Measurements from ENCODE around the gene MYO3B.

Gene MYO3B

DNA sequence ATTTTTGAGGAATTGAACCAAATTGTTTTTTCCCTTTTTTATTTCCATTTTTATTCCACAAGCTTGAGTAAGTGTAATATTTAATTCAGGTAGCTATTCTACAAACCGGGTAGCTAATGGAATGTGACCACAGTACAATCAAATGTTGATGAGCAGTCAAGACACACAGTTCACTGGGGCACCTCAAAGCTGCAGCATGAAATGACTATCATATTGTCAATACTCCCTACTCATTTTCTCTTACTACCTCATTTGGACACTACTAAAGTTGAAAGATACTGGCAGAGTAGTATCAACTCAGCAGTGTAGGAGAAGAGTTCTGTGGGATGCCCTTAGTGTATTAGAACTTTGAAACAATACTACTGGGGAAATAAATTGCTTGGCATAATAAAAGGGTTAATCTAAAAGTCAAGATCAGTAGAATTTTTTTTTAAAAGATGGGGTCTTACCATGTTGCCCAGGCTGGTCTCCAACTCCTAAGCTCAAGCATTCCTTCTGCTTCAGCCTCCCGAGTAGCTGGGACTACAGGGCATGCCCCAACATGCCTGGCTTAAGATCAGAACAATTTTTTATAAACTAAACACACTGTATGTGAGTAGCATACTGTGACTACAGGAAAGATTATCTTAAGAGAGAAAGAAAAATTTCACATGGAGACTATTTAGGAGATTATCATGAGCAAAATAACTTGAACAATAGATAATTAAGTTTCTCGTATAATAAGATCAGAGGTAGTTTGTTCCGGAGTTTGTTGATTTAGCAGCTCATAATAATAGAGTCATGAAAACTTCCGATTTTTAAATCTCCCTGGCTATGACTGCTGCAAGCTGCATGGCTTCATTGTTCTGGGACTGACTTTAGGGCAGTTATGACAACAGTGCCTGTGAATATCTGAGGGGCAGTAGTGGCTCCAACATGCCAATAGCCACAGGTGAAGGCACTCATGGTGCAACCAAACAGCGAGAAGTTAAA, 43.7 kb downstream of the MYO3B start:
- TF ChIP-seq, protein P1, sequence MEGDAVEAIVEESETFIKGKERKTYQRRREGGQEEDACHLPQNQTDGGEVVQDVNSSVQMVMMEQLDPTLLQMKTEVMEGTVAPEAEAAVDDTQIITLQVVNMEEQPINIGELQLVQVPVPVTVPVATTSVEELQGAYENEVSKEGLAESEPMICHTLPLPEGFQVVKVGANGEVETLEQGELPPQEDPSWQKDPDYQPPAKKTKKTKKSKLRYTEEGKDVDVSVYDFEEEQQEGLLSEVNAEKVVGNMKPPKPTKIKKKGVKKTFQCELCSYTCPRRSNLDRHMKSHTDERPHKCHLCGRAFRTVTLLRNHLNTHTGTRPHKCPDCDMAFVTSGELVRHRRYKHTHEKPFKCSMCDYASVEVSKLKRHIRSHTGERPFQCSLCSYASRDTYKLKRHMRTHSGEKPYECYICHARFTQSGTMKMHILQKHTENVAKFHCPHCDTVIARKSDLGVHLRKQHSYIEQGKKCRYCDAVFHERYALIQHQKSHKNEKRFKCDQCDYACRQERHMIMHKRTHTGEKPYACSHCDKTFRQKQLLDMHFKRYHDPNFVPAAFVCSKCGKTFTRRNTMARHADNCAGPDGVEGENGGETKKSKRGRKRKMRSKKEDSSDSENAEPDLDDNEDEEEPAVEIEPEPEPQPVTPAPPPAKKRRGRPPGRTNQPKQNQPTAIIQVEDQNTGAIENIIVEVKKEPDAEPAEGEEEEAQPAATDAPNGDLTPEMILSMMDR (IDR thresholded peaks at IDR 0.05; ENCODE audit: low read depth, low read length) = no peak
- peak; percentile 39 to 56 for DNase-seq (ENCODE audit: low read depth in 2 of 2)
- H3K4me3 ChIP-seq (replicated peaks in 1 of 2; ENCODE audit: low read depth in 2 of 2, low read length in 2 of 2) = no peak overlapping the region

DNA sequence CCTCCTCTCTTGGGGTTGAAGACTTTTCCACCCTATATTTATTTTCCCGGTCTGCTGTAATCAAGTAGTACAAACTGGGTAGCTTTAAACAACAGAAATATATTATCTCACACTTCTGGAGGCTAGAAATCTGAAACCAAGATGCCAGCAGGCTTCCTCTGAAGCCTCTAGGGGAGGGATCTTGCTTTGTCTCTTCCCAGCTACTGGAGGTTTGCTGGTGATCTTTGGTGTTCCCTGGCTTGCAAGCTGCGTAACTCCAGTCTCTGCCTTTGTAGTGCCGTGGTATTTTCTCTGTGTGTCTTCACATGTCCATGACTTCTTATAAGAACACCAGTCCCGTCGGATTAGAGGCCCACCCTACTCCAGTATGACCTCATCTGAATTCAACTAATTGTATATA, 44.4 kb downstream of the MYO3B start:
- TF ChIP-seq, protein P1 (IDR thresholded peaks at IDR 0.05; ENCODE audit: low read depth, low read length) = no peak
- no peak overlapping the region for H3K4me3 ChIP-seq (replicated peaks in 1 of 2; ENCODE audit: low read depth in 2 of 2, low read length in 2 of 2)
- peak in 1 of 2 donors; percentile 5 for DNase-seq (ENCODE audit: low read depth in 2 of 2)

DNA sequence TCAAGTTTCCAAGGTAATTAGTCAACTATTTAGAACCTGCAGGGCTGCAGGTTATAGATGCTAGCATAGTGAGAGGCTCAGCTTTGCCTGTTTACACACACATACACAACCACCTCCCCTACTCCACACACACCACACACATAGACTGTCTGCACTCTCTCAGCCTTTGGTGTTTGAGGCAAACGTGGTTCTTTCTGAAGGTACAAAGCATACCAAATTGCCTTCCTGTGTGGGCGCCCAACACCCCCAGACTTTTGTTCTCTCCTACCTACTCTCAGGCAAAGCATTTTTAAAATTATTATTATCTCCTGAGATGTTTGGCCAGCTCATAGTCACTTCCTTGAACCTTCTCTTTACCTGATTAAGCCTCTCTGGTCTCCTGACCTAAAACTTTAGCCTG, 44.9 kb downstream of the MYO3B start:
- no peak for DNase-seq (ENCODE audit: low read depth in 2 of 2)
- TF ChIP-seq, protein P1 (IDR thresholded peaks at IDR 0.05; ENCODE audit: low read depth, low read length) = no peak
- H3K4me3 ChIP-seq (replicated peaks in 1 of 2; ENCODE audit: low read depth in 2 of 2, low read length in 2 of 2) = no peak overlapping the region

DNA sequence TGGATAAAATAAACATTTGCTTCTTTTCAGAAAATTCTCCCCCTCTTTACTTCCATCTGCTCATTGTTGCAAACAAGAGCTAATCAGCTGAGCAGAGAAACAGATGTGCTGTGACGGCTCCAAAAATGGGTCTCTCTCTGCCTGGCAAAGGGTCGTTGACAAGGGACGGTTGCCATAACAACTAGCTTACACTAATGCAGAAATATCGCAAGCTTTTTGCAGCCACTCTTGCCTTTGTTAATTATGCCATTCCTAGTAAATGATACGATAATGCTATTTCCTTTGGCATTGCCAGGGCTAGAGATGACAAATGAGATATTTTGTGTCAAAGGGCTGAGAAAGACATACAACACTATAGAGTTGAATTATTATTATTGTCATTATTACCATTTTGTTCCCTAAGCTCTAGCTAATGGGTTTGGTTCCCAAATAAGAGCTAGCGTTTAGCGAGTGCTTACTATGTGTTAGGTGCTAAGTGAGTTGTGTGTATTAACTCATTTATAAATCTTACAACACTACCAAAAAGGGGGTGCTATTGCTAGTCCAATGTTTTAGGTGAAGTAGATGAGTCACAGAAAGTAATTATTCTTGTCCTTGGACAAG, 46.8 kb downstream of the MYO3B start:
- no peak for DNase-seq (ENCODE audit: low read depth in 2 of 2)
- H3K4me3 ChIP-seq (replicated peaks in 1 of 2; ENCODE audit: low read depth in 2 of 2, low read length in 2 of 2) = no peak overlapping the region
- TF ChIP-seq, protein P1 (IDR thresholded peaks at IDR 0.05; ENCODE audit: low read depth, low read length) = no peak

DNA sequence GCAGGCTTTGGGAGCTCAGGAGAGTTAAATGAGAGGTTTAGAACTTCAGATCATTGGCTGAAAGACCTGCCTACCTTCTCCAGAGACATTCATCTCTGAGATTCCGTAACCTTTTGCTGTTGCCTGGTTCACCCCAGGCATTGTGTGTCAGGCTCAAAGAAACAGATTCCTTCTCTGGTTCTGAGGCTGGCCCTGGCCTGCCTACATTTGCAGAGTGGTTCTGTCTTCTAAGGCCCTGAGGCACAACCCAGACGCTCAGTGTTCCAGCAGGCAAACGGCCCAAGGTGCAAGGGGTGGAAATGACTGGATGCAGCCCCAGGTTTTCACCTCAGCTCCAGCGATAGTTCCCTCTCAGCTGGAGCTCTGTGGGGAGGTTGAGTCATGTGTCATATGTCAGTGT, 48.3 kb downstream of the MYO3B start:
- no peak for DNase-seq (ENCODE audit: low read depth in 2 of 2)
- no peak overlapping the region for H3K4me3 ChIP-seq (replicated peaks in 1 of 2; ENCODE audit: low read depth in 2 of 2, low read length in 2 of 2)
- TF ChIP-seq, protein P1 (IDR thresholded peaks at IDR 0.05; ENCODE audit: low read depth, low read length) = no peak

DNA sequence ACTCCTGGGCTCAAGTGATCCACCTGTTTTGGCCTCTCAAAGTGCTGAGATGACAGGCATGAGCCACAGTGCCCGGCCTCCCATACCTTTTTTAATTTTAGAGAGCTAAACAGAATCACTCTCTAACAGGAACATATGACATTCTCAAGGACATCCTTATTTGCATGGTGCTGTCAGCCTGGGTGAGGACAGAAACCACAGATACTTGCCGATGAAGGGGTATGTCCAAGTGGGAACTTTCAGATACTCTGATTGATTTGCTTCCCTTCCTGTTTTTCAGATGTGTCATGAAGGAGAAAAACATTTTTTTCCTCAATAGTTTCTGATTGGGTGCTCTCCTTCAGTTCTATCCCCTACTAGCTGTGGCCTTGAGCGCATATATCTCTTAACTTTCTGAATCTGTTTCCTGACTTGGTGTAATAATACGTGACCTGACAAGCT, 49.6 kb downstream of the MYO3B start:
- TF ChIP-seq, protein P1 (IDR thresholded peaks at IDR 0.05; ENCODE audit: low read depth, low read length) = no peak

More for the DNA sequence above, 49.6 kb downstream of the MYO3B start:
- no peak for DNase-seq (ENCODE audit: low read depth in 2 of 2)
- H3K4me3 ChIP-seq (replicated peaks in 1 of 2; ENCODE audit: low read depth in 2 of 2, low read length in 2 of 2) = no peak overlapping the region

Data from cardiac fibroblast (primary cell).